HepG2 (cell line): Measurements from ENCODE around the gene CENATAC. TPM values are rescaled to one million over a fixed set of nuclear protein-coding genes. Genes with fewer than 3 reads are reported as not detected.

Experiments
- ATF3 ChIP-seq: sonication (generic); formaldehyde crosslinking; IDR thresholded peaks from 2 replicates; pipeline ENCODE4 v1.4.0; 2020; ENCODE audit warnings: missing genetic modification reagents
- FOXO4 ChIP-seq: sonication (generic); formaldehyde crosslinking; conservative IDR thresholded peaks from 2 replicates; pipeline ENCODE4 v1.8.1; 2023; ENCODE audit warnings: missing genetic modification reagents
- GMEB1 ChIP-seq: sonication (generic); formaldehyde crosslinking; IDR thresholded peaks from 2 replicates; pipeline ENCODE4 v1.5.1; 2020; ENCODE audit warnings: missing genetic modification reagents, mild to moderate bottlenecking, borderline replicate concordance
- HMG20B ChIP-seq: conservative IDR thresholded peaks from 2 replicates; pipeline ENCODE4 v1.6.1; 2016; ENCODE audit warnings: missing genetic modification reagents, missing compliant biosample characterization
- HMGA1 ChIP-seq: sonication (generic); formaldehyde crosslinking; conservative IDR thresholded peaks from 2 replicates; pipeline ENCODE4 v1.4.0; 2020; ENCODE audit warnings: missing genetic modification reagents
- HNRNPLL ChIP-seq: fragments of 200-400 bp; formaldehyde crosslinking; IDR thresholded peaks from 2 replicates; pipeline ENCODE4 v1.6.1; 2017; ENCODE audit warnings: mild to moderate bottlenecking, low read depth, low read length; ENCODE audit not compliant: poor library complexity, severe bottlenecking
- KMT2B ChIP-seq: IDR thresholded peaks from 2 replicates; pipeline ENCODE4 v1.6.1; 2016; ENCODE audit warnings: missing genetic modification reagents, missing compliant biosample characterization
- NCOA2 ChIP-seq: sonication (generic); formaldehyde crosslinking; IDR thresholded peaks from 2 replicates; pipeline ENCODE4 v1.8.0; 2022; ENCODE audit warnings: inconsistent platforms
- SIN3B ChIP-seq: fragments of 150-350 bp; IDR thresholded peaks from 2 replicates; pipeline ENCODE4 v1.6.1; 2014; ENCODE audit warnings: low read length
- STAG1 ChIP-seq: sonication (generic); formaldehyde crosslinking; IDR thresholded peaks from 2 replicates; pipeline ENCODE4 v1.4.0; 2020; ENCODE audit warnings: missing genetic modification reagents
- XBP1 ChIP-seq: sonication (generic); formaldehyde crosslinking; IDR thresholded peaks from 2 replicates; pipeline ENCODE4 v1.5.0; 2020; ENCODE audit warnings: missing genetic modification reagents
- ZFP41 ChIP-seq: sonication (generic); formaldehyde crosslinking; IDR thresholded peaks from 2 replicates; pipeline ENCODE4 v1.4.0; 2020; ENCODE audit warnings: mild to moderate bottlenecking, missing genetic modification reagents, borderline replicate concordance
- ZNF235 ChIP-seq: sonication (generic); formaldehyde crosslinking; IDR thresholded peaks from 2 replicates; pipeline ENCODE4 v1.8.1; 2023; ENCODE audit warnings: mild to moderate bottlenecking, missing genetic modification reagents, borderline replicate concordance
- ZNF260 ChIP-seq: sonication (generic); formaldehyde crosslinking; IDR thresholded peaks from 2 replicates; pipeline ENCODE4 v1.4.0; 2020; ENCODE audit warnings: missing genetic modification reagents, low read depth, mild to moderate bottlenecking, borderline replicate concordance
- ZNF562 ChIP-seq: sonication (generic); formaldehyde crosslinking; IDR thresholded peaks from 2 replicates; pipeline ENCODE4 v1.8.0; 2022; ENCODE audit warnings: missing genetic modification reagents, borderline replicate concordance
- ZNF564 ChIP-seq: sonication (generic); formaldehyde crosslinking; IDR thresholded peaks from 2 replicates; pipeline ENCODE4 v1.8.1; 2023; ENCODE audit warnings: mild to moderate bottlenecking, missing genetic modification reagents
- ZNF720 ChIP-seq: sonication (generic); formaldehyde crosslinking; IDR thresholded peaks from 2 replicates; pipeline ENCODE4 v1.4.0; 2020; ENCODE audit warnings: missing genetic modification reagents
- ZNF839 ChIP-seq: sonication (generic); formaldehyde crosslinking; IDR thresholded peaks from 2 replicates; pipeline ENCODE4 v1.4.0; 2020; ENCODE audit warnings: missing genetic modification reagents, mild to moderate bottlenecking, borderline replicate concordance
- ZSCAN12 ChIP-seq: sonication (generic); formaldehyde crosslinking; IDR thresholded peaks from 2 replicates; pipeline ENCODE4 v1.9.0; 2021; ENCODE audit warnings: mild to moderate bottlenecking, missing genetic modification reagents
- polyA plus RNA-seq, 8 experiments: library from polyadenylated mRNA; depleted of rRNA in 3 of 8; stranded (reverse) in 7 of 8; unstranded in 1 of 8; fragments of >200 nt; fragmentation: Illumina TruSeq in 4 of 8; extraction: Trizol in 4 of 8; gene quantifications; 2 replicates each; pipeline versions ENCODE4 v1.2.1 to v1.2.3, GENCODE V29; 2011 to 2016; ENCODE audit warnings: low read depth in 4 of 8, missing spikeins in 1 of 8, mixed read lengths in 1 of 8; ENCODE audit not compliant: insufficient read depth in 1 of 8
- total RNA-seq, 5 experiments: library from RNA; depleted of rRNA; stranded (reverse); fragments of >200 nt; fragmentation: Illumina TruSeq; extraction: Trizol; gene quantifications; 2 replicates each; pipeline ENCODE4 v1.2.3, GENCODE V29; 2016; ENCODE audit warnings: low read depth in 1 of 5

CENATAC gene
- total and polyA plus RNA-seq, 2 of the 13 experiments (the other 11 are each of a cell fraction or from before 2014, with no cell fraction given): 21.7 to 25.0 TPM

GRCh38 chr11:119018074-119018938, 20.4 kb downstream of the CENATAC start, which contains the start of the genes RPS25 and TRAPPC4 (continued):
- TF ChIP-seq ATF3 (0 out of 2 replicates have a peak, but pooled peaks have one; percentile 9), FOXO4 (CRISPR knock-in tag) (no peak), ZNF562 (CRISPR knock-in tag) (no peak), ZSCAN12 (CRISPR knock-in tag) (no peak), STAG1 (0 out of 2 replicates have a peak, but pooled peaks have one; percentile 10), ZNF235 (CRISPR knock-in tag) (peak; percentile 29; the same call in 1 of the 2 replicates), ZNF720 (CRISPR knock-in tag) (no peak), KMT2B (CRISPR knock-in tag) (peak; percentile 86; the same call in 1 of the 2 replicates), HNRNPLL (peak; percentile 92), ZFP41 (CRISPR knock-in tag) (0 out of 2 replicates have a peak, but pooled peaks have one; percentile 42), GMEB1 (CRISPR knock-in tag) (peak; percentile 79), HMG20B (CRISPR knock-in tag) (no peak; the same call in 1 of the 2 replicates), ZNF260 (0 out of 2 replicates have a peak, but pooled peaks have one; percentile 33), NCOA2 (CRISPR knock-in tag) (peak; percentile 33; the same call in 1 of the 2 replicates), XBP1 (CRISPR knock-in tag) (no peak), SIN3B (peak; percentile 65), ZNF564 (CRISPR knock-in tag) (peak; percentile 90), HMGA1 (CRISPR knock-in tag) (no peak), ZNF839 (peak; percentile 96)
